WTC11 (cell line): ENCODE data around the gene ELMO1.

ENCODE experiments used
- CBFB ChIP-seq: sonication (generic); formaldehyde crosslinking; IDR thresholded peaks from 2 replicates; pipeline ENCODE4 v1.8.1; 2022; ENCODE audit warnings: mild to moderate bottlenecking, low read depth, missing genetic modification reagents
- CREM ChIP-seq: sonication (generic); formaldehyde crosslinking; IDR thresholded peaks from 2 replicates; pipeline ENCODE4 v1.8.1; 2022; ENCODE audit warnings: mild to moderate bottlenecking, missing genetic modification reagents, moderate library complexity
- CTCF ChIP-seq: fragments of 200-600 bp; IDR thresholded peaks from 2 replicates; pipeline ENCODE4 v1.8.0; 2022; ENCODE audit warnings: antibody characterized with exemption
- ELF4 ChIP-seq: sonication (generic); formaldehyde crosslinking; IDR thresholded peaks from 2 replicates; pipeline ENCODE4 v1.8.1; 2022; ENCODE audit warnings: low read depth, mild to moderate bottlenecking, moderate library complexity, missing genetic modification reagents
- KAT7 ChIP-seq: sonication (generic); formaldehyde crosslinking; IDR thresholded peaks from 2 replicates; pipeline ENCODE4 v1.8.1; 2023; ENCODE audit warnings: missing genetic modification reagents, mild to moderate bottlenecking, borderline replicate concordance
- NFYB ChIP-seq: sonication (generic); formaldehyde crosslinking; conservative IDR thresholded peaks from 2 replicates; pipeline ENCODE4 v1.8.0; 2022; ENCODE audit warnings: low read depth, missing genetic modification reagents
- NR2C2 ChIP-seq: sonication (generic); formaldehyde crosslinking; IDR thresholded peaks from 2 replicates; pipeline ENCODE4 v1.8.0; 2022; ENCODE audit warnings: mild to moderate bottlenecking, missing genetic modification reagents
- RELA ChIP-seq: sonication (generic); formaldehyde crosslinking; IDR thresholded peaks from 2 replicates; pipeline ENCODE4 v1.8.1; 2022; ENCODE audit warnings: missing genetic modification reagents, mild to moderate bottlenecking, borderline replicate concordance
- SOX15 ChIP-seq: fragments of 250-450 bp; sonication (Bioruptor Pico); IDR thresholded peaks from 2 replicates; pipeline ENCODE4 v1.9.0; 2021; ENCODE audit warnings: mild to moderate bottlenecking
- STAT6 ChIP-seq: sonication (generic); formaldehyde crosslinking; conservative IDR thresholded peaks from 2 replicates; pipeline ENCODE4 v1.8.1; 2023; ENCODE audit warnings: mild to moderate bottlenecking, low read depth, missing genetic modification reagents, moderate library complexity
- ZNF121 ChIP-seq: sonication (generic); formaldehyde crosslinking; IDR thresholded peaks from 2 replicates; pipeline ENCODE4 v1.8.0; 2023; ENCODE audit warnings: missing genetic modification reagents
- ZNF138 ChIP-seq: sonication (generic); formaldehyde crosslinking; conservative IDR thresholded peaks from 2 replicates; pipeline ENCODE4 v1.8.1; 2022; ENCODE audit warnings: mild to moderate bottlenecking, moderate library complexity, missing genetic modification reagents
- ZNF263 ChIP-seq: sonication (generic); formaldehyde crosslinking; IDR thresholded peaks from 2 replicates; pipeline ENCODE4 v1.8.1; 2022; ENCODE audit warnings: low read depth, mild to moderate bottlenecking, moderate library complexity, missing genetic modification reagents

GRCh38 chr7:37376386-37376785 is 72.3 kb downstream of the ELMO1 start:
- no peak for TF ChIP-seq CTCF
- TF ChIP-seq RELA (CRISPR knock-in tag): no peak
- no peak for TF ChIP-seq SOX15 (CRISPR knock-in tag)
- no peak for TF ChIP-seq CREM
- TF ChIP-seq ZNF263 (CRISPR knock-in tag): no peak
- TF ChIP-seq STAT6: no peak
- no peak for TF ChIP-seq ELF4 (CRISPR knock-in tag)
- TF ChIP-seq NFYB: no peak
- no peak for TF ChIP-seq ZNF121 (CRISPR knock-in tag)
- TF ChIP-seq CBFB (CRISPR knock-in tag): no peak
- no peak for TF ChIP-seq KAT7
- TF ChIP-seq NR2C2 (CRISPR knock-in tag): no peak
- no peak for TF ChIP-seq ZNF138 (CRISPR knock-in tag)
